NB4 (cell line): ENCODE data around the gene PDP2.

Experiments used
- DNase-seq: peaks from one replicate; pipeline ENCODE4 v3.0.0; 2010; ENCODE audit warnings: low read depth
- H3K4me3 ChIP-seq: one replicate; pipeline ENCODE4 v1.5.1; 2011; ENCODE audit warnings: mild to moderate bottlenecking, low read depth, low read length, moderate library complexity
- MAX ChIP-seq: IDR thresholded peaks from 2 replicates; pipeline ENCODE4 v1.6.1; 2011; ENCODE audit warnings: low read depth, low read length
- MYC ChIP-seq: IDR thresholded peaks from 2 replicates; pipeline ENCODE4 v1.6.1; 2011; ENCODE audit warnings: low read depth, low read length
- POLR2A ChIP-seq: IDR thresholded peaks from 2 replicates; pipeline ENCODE4 v1.6.1; 2011; ENCODE audit warnings: mild to moderate bottlenecking; ENCODE audit not compliant: insufficient read length; ENCODE audit errors: extremely low read depth
- TF ChIP-seq, protein P1 (sequence below): IDR thresholded peaks from one replicate; pipeline ENCODE4 v1.5.1; 2012; ENCODE audit warnings: low read depth, low read length

PDP2 gene

DNA sequence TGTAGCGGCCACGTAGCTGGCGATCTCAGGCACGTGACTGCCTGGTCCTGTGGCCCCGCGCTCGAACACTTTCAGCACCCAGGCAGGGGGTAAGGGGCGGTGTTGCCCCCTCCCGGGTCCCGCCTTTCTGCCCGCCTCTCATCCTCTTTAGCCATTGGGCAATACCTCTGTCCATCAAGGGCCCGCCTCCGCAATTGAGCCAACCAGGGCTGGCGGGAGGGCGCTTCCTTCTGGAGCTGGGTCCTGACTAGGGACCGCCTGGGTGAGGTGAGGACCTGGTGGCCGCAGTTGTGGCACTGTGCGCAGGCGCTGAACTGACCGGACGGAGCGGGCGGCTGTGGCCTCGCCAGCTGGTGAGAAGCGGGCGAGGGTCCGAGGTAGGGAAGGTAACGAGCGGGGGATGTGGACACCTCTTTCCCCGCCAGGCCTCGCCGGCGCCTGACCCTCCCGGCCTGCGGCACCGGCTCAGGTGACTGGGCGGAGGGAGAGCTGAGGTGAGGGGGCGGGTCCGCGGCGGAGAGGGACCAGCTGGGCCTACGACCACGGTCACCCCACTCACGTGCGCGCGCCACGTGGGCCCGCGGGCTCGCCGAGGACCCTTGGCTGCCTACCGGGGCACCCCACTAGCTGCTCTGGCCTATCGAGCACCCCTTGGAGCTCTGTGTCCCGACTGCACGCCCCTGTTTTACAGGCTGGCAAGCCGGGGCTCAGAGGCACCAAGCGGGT is at the start of gene PDP2:
Gene PDP2, plus strand, starts transcription at position 228 of the 726 bp plus-strand sequence. CDS start 3,770 bp downstream, outside the sequence.
- H3K4me3 ChIP-seq: peak within 1 kb of the TSS; percentile 73
- peak; percentile 96 for DNase-seq
- TF ChIP-seq MYC (peak; percentile 69), MAX (peak; percentile 89), POLR2A (peak; percentile 63)
- TF ChIP-seq, protein P1, sequence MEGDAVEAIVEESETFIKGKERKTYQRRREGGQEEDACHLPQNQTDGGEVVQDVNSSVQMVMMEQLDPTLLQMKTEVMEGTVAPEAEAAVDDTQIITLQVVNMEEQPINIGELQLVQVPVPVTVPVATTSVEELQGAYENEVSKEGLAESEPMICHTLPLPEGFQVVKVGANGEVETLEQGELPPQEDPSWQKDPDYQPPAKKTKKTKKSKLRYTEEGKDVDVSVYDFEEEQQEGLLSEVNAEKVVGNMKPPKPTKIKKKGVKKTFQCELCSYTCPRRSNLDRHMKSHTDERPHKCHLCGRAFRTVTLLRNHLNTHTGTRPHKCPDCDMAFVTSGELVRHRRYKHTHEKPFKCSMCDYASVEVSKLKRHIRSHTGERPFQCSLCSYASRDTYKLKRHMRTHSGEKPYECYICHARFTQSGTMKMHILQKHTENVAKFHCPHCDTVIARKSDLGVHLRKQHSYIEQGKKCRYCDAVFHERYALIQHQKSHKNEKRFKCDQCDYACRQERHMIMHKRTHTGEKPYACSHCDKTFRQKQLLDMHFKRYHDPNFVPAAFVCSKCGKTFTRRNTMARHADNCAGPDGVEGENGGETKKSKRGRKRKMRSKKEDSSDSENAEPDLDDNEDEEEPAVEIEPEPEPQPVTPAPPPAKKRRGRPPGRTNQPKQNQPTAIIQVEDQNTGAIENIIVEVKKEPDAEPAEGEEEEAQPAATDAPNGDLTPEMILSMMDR: no peak

DNA sequence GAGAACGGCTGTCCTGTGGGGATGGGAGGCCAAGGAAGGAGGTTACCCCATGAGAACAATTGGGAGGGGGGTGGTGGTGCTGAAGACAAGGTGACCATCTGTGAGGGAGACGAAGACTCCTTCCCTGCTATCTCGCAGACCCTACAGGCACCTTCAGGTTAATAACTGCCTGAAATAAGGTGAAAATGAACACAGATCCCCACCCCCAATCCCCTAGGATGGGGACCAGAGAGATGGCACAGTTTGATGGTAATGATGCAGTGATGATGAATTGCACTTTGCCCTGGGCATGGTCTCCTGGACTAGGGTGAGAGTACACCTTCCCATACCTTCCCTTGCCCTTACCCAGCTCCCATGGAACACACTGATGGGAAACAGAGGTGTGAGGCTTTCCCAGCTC is 48.1 kb upstream of the PDP2 start:
- DNase-seq: no peak
- TF ChIP-seq, protein P1: no peak
- no peak for TF ChIP-seq MAX
- TF ChIP-seq MYC: no peak
- no peak for TF ChIP-seq POLR2A
- H3K4me3 ChIP-seq: no peak overlapping the region

GRCh38 chr16:66832661-66833305 is 47.5 kb upstream of the PDP2 start:
- TF ChIP-seq MAX (peak; percentile 38; the same call in 1 of the 2 replicates), POLR2A (no peak), MYC (no peak)
- TF ChIP-seq, protein P1: no peak
- no peak overlapping the region for H3K4me3 ChIP-seq
- peak; percentile 28 for DNase-seq

DNA sequence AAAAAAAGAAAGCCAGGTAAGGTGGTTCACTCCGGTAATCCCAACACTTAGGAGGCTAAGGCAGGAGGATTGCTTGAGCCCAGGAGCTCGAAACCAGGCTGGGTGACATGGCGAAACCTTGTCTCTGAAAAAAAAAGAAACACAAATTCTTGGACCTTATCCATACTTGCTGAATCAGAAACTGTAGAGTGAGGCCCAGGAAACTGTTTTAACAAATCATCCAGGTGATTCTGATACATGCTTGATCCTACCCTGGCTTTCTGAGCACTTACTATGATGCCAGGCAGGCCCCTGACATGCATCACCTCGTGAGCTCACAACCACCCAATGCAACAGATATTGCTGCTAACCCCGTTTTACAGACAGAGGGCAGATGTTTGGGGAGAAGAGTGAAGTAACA is 45.6 kb upstream of the PDP2 start:
- TF ChIP-seq POLR2A: no peak
- no peak for DNase-seq
- H3K4me3 ChIP-seq: no peak overlapping the region

- DNase-seq: peak; percentile 34
- H3K4me3 ChIP-seq: no peak overlapping the region
- TF ChIP-seq, protein P1: no peak
- no peak for TF ChIP-seq POLR2A
- TF ChIP-seq MAX: no peak
Measured at GRCh38 chr16:66840883-66841282, 39.4 kb upstream of the PDP2 start.

- H3K4me3 ChIP-seq: no peak overlapping the region
- TF ChIP-seq MAX (no peak), MYC (no peak), POLR2A (no peak)
- TF ChIP-seq, protein P1: no peak
- DNase-seq: no peak
Measured at GRCh38 chr16:66841366-66841765, 38.9 kb upstream of the PDP2 start.
